ENCODE results near the gene PIP5K1B.
A peak's percentile ranks its signal among the peaks of the same experiment; 100 is the strongest.

PIP5K1B gene

GRCh38 chr9:68780720-68781119 is 75.7 kb downstream of the PIP5K1B start:
- H3K27ac ChIP-seq (ENCODE audit: low read depth, low read length): no peak overlapping the region
- H3K9me2 ChIP-seq (replicated peaks; ENCODE audit: control insufficient read depth, low read length): no peaks in the 10 kb centered on the region
- peaks cover 15% of the 10 kb centered on the region; the same call in 1 of the 2 replicates for H3K36me3 ChIP-seq (ENCODE audit: control insufficient read depth, low read length)
- H3K9me3 ChIP-seq (ENCODE audit: control insufficient read depth, insufficient read depth, low read length): no peaks in the 10 kb centered on the region
- H3F3A ChIP-seq (ENCODE audit: control insufficient read depth, insufficient read depth): no peaks in the 10 kb centered on the region
- H4K20me1 ChIP-seq (ENCODE audit: control insufficient read depth, insufficient read depth, low read depth, low read length): peaks cover 14% of the 10 kb centered on the region; the same call in 1 of the 2 replicates
- peak overlapping the region; percentile 97 for H3K4me3 ChIP-seq (ENCODE audit: low read length)
- TF ChIP-seq CTCF (IDR thresholded peaks at IDR 0.05; ENCODE audit: low read depth, low read length, poor library complexity, severe bottlenecking) (no peak), EZH2phosphoT487 (IDR thresholded peaks at IDR 0.05; ENCODE audit: borderline replicate concordance, low read length) (no peak)
- H3K79me2 ChIP-seq (ENCODE audit: control insufficient read depth, low read length): peaks cover 45% of the 10 kb centered on the region
- H3K4me2 ChIP-seq (ENCODE audit: low read length): peak overlapping the region; percentile 95
- no peaks in the 10 kb centered on the region for H3K27me3 ChIP-seq (ENCODE audit: control insufficient read depth, low read length)
- peaks cover 39% of the 10 kb centered on the region for H3K4me1 ChIP-seq (ENCODE audit: control insufficient read depth, low read length)

GRCh38 chr9:68781928-68782327 is 76.9 kb downstream of the PIP5K1B start:
- TF ChIP-seq EZH2phosphoT487 (IDR thresholded peaks at IDR 0.05; ENCODE audit: borderline replicate concordance, low read length) (no peak), CTCF (IDR thresholded peaks at IDR 0.05; ENCODE audit: low read depth, low read length, poor library complexity, severe bottlenecking) (no peak)
- peaks cover 15% of the 10 kb centered on the region; the same call in 1 of the 2 replicates for H3K36me3 ChIP-seq (ENCODE audit: control insufficient read depth, low read length)
- no peaks in the 10 kb centered on the region for H3F3A ChIP-seq (ENCODE audit: control insufficient read depth, insufficient read depth)
- H4K20me1 ChIP-seq (ENCODE audit: control insufficient read depth, insufficient read depth, low read depth, low read length): peaks cover 14% of the 10 kb centered on the region; the same call in 1 of the 2 replicates
- H3K27ac ChIP-seq (ENCODE audit: low read depth, low read length): no peak overlapping the region
- H3K79me2 ChIP-seq (ENCODE audit: control insufficient read depth, low read length): peaks cover 45% of the 10 kb centered on the region
- H3K4me3 ChIP-seq (ENCODE audit: low read length): peak overlapping the region; percentile 35
- peaks cover 39% of the 10 kb centered on the region for H3K4me1 ChIP-seq (ENCODE audit: control insufficient read depth, low read length)
- H3K9me2 ChIP-seq (replicated peaks; ENCODE audit: control insufficient read depth, low read length): no peaks in the 10 kb centered on the region
- no peaks in the 10 kb centered on the region for H3K27me3 ChIP-seq (ENCODE audit: control insufficient read depth, low read length)
- H3K9me3 ChIP-seq (ENCODE audit: control insufficient read depth, insufficient read depth, low read length): no peaks in the 10 kb centered on the region
- H3K4me2 ChIP-seq (ENCODE audit: low read length): peak overlapping the region; percentile 95

GRCh38 chr9:68782546-68782945 is 77.5 kb downstream of the PIP5K1B start:
- H3K4me3 ChIP-seq (ENCODE audit: low read length): peak overlapping the region; percentile 35
- no peaks in the 10 kb centered on the region for H3K27me3 ChIP-seq (ENCODE audit: control insufficient read depth, low read length)
- peaks cover 14% of the 10 kb centered on the region; the same call in 1 of the 2 replicates for H4K20me1 ChIP-seq (ENCODE audit: control insufficient read depth, insufficient read depth, low read depth, low read length)
- peak overlapping the region; percentile 95 for H3K4me2 ChIP-seq (ENCODE audit: low read length)
- H3K79me2 ChIP-seq (ENCODE audit: control insufficient read depth, low read length): peaks cover 45% of the 10 kb centered on the region
- no peaks in the 10 kb centered on the region for H3K9me3 ChIP-seq (ENCODE audit: control insufficient read depth, insufficient read depth, low read length)
- H3F3A ChIP-seq (ENCODE audit: control insufficient read depth, insufficient read depth): no peaks in the 10 kb centered on the region
- peaks cover 15% of the 10 kb centered on the region; the same call in 1 of the 2 replicates for H3K36me3 ChIP-seq (ENCODE audit: control insufficient read depth, low read length)
- H3K27ac ChIP-seq (ENCODE audit: low read depth, low read length): no peak overlapping the region
- TF ChIP-seq CTCF (IDR thresholded peaks at IDR 0.05; ENCODE audit: low read depth, low read length, poor library complexity, severe bottlenecking) (no peak), EZH2phosphoT487 (IDR thresholded peaks at IDR 0.05; ENCODE audit: borderline replicate concordance, low read length) (no peak)
- H3K4me1 ChIP-seq (ENCODE audit: control insufficient read depth, low read length): peaks cover 39% of the 10 kb centered on the region
- no peaks in the 10 kb centered on the region for H3K9me2 ChIP-seq (replicated peaks; ENCODE audit: control insufficient read depth, low read length)
